Mesendoderm (in vitro differentiated cells): ENCODE results near the gene SLC38A8.

Experiments used
- DNase-seq: peaks from one replicate; pipeline ENCODE4 v3.0.0; 2013
- H2AK5ac ChIP-seq: 2 replicates; pipeline ENCODE4 v1.6.1; 2013; ENCODE audit warnings: low read length, inconsistent platforms
- H2BK120ac ChIP-seq: 2 replicates; pipeline ENCODE4 v1.6.1; 2013; ENCODE audit warnings: low read depth, mild to moderate bottlenecking, low read length, moderate library complexity, mixed read lengths
- H2BK15ac ChIP-seq: replicated peaks from 2 replicates; pipeline ENCODE4 v1.6.1; 2013; ENCODE audit warnings: low read depth, mild to moderate bottlenecking, moderate library complexity
- H2BK5ac ChIP-seq: 2 replicates; pipeline ENCODE4 v1.6.1; 2013; ENCODE audit warnings: low read length, inconsistent platforms
- H3K18ac ChIP-seq: 2 replicates; pipeline ENCODE4 v1.6.1; 2013; ENCODE audit warnings: mild to moderate bottlenecking, low read length, mixed read lengths
- H3K23ac ChIP-seq: one replicate; pipeline ENCODE4 v1.6.1; 2013; ENCODE audit warnings: low read length
- H3K27ac ChIP-seq: 2 replicates; pipeline ENCODE4 v1.5.1; 2013; ENCODE audit warnings: low read depth, mild to moderate bottlenecking, inconsistent platforms, low read length, moderate library complexity
- H3K27me3 ChIP-seq: 2 replicates; pipeline ENCODE4 v1.6.1; 2013; ENCODE audit warnings: low read length, control low read depth, mild to moderate bottlenecking, inconsistent platforms; ENCODE audit not compliant: insufficient read depth, poor library complexity
- H3K36me3 ChIP-seq: 2 replicates; pipeline ENCODE4 v1.6.1; 2013; ENCODE audit warnings: low read length, inconsistent platforms; ENCODE audit not compliant: control insufficient read depth, insufficient read depth
- H3K4ac ChIP-seq: one replicate; pipeline ENCODE4 v1.6.1; 2013; ENCODE audit warnings: low read depth, mild to moderate bottlenecking, low read length, moderate library complexity
- H3K4me1 ChIP-seq: 2 replicates; pipeline ENCODE4 v1.6.1; 2013; ENCODE audit warnings: low read depth, low read length, inconsistent platforms; ENCODE audit not compliant: control insufficient read depth
- H3K4me2 ChIP-seq: 2 replicates; pipeline ENCODE4 v1.6.1; 2013; ENCODE audit warnings: low read length
- H3K4me3 ChIP-seq: 2 replicates; pipeline ENCODE4 v1.5.1; 2013; ENCODE audit warnings: mild to moderate bottlenecking, low read length
- H3K56ac ChIP-seq: one replicate; pipeline ENCODE4 v1.6.1; 2013; ENCODE audit warnings: low read length
- H3K79me1 ChIP-seq: 2 replicates; pipeline ENCODE4 v1.6.1; 2013; ENCODE audit warnings: low read length, inconsistent platforms
- H3K79me2 ChIP-seq: 2 replicates; pipeline ENCODE4 v1.6.1; 2013; ENCODE audit warnings: mild to moderate bottlenecking, low read length; ENCODE audit not compliant: control insufficient read depth, insufficient read depth
- H3K9ac ChIP-seq: 2 replicates; pipeline ENCODE4 v1.6.1; 2013; ENCODE audit warnings: low read length, inconsistent platforms
- H4K5ac ChIP-seq: one replicate; pipeline ENCODE4 v1.6.1; 2013; ENCODE audit warnings: low read length
- H4K8ac ChIP-seq: one replicate; pipeline ENCODE4 v1.6.1; 2013; ENCODE audit warnings: low read depth, mild to moderate bottlenecking, control low read depth, low read length, moderate library complexity
- WGBS: extraction: QIAGEN DNeasy Blood & Tissue Kit; methylation state at CpG from one replicate; pipeline ENCODE4 v1.1.7; 2013; ENCODE audit warnings: low lambda C conversion rate, missing lambda C conversion rate; ENCODE audit not compliant: insufficient coverage; ENCODE audit errors: extremely low coverage; 5-methylcytosine and 5-hydroxymethylcytosine counted together

SLC38A8 gene

DNA sequence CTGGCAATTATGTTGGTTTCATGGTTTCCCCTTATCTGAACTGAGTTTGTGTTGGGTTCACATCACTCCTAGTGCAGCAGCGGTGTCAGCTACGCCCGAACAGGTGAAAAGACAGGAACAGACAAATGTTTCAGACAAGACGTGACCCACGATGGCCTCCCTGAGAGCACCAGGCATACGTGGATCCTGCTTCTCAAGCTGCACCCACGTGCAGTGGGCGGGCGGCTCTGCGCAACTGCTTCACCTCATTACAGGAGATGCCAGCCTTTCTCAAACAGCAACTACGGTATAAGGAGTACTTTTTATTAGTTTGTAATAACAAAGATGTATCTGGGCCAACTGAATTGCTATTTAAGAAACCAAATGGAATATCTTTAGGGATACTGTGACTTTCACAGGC lies 32.8 kb upstream of the SLC38A8 start:
- H3K79me2 ChIP-seq = no peaks in the 10 kb centered on the region
- H3K27me3 ChIP-seq = no peaks in the 10 kb centered on the region
- H3K27ac ChIP-seq = no peak overlapping the region
- H3K4me1 ChIP-seq = no peaks in the 10 kb centered on the region
- H4K5ac ChIP-seq = no peak overlapping the region
- H2AK5ac ChIP-seq = no peak overlapping the region
- no peak overlapping the region for H3K56ac ChIP-seq
- no CpG with 5 or more reads among the region's 11 CpGs for WGBS
- no peak overlapping the region for H2BK5ac ChIP-seq
- H2BK15ac ChIP-seq = no peak overlapping the region
- no peak overlapping the region for H3K9ac ChIP-seq
- H2BK120ac ChIP-seq = no peak overlapping the region
- no peak overlapping the region for H4K8ac ChIP-seq
- H3K36me3 ChIP-seq = no peaks in the 10 kb centered on the region
- no peak overlapping the region for H3K4ac ChIP-seq
- no peak overlapping the region for H3K18ac ChIP-seq
- DNase-seq = no peak
- no peak overlapping the region for H3K4me3 ChIP-seq
- H3K23ac ChIP-seq = no peak overlapping the region
- peaks cover 3% of the 10 kb centered on the region for H3K79me1 ChIP-seq
- H3K4me2 ChIP-seq = no peak overlapping the region

DNA sequence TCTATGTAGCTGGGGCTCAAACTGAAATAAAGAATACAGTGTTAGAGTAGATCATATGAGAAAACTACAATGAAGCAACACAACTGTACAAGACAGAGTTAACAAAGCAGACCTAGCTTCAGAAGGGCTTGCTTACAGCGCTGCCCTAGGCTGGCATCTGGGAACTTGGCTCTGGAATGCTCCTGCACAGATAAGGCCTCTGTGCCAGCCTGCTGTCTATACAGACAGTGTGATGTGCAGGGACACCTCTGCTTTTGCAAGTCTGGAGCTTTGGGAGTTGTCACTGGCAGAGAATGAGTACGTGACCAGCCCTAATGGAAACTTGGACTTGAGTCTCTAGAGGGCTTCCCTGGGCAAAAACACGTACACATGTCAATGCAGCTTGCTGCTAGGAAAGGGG lies 32.1 kb upstream of the SLC38A8 start:
- no peak overlapping the region for H3K23ac ChIP-seq
- H4K5ac ChIP-seq = no peak overlapping the region
- no peak for DNase-seq
- H3K18ac ChIP-seq = no peak overlapping the region
- H3K27me3 ChIP-seq = no peaks in the 10 kb centered on the region
- H3K4me1 ChIP-seq = no peaks in the 10 kb centered on the region
- no peak overlapping the region for H3K27ac ChIP-seq
- no peak overlapping the region for H3K56ac ChIP-seq
- no peak overlapping the region for H3K9ac ChIP-seq
- no peaks in the 10 kb centered on the region for H3K79me2 ChIP-seq
- no peak overlapping the region for H3K4ac ChIP-seq
- no peak overlapping the region for H3K4me2 ChIP-seq
- WGBS = no CpG with 5 or more reads among the region's 3 CpGs
- no peak overlapping the region for H4K8ac ChIP-seq
- H2BK5ac ChIP-seq = no peak overlapping the region
- H3K4me3 ChIP-seq = no peak overlapping the region
- H3K79me1 ChIP-seq = peaks cover 3% of the 10 kb centered on the region
- no peak overlapping the region for H2AK5ac ChIP-seq
- no peak overlapping the region for H2BK15ac ChIP-seq
- H2BK120ac ChIP-seq = no peak overlapping the region
- H3K36me3 ChIP-seq = peaks cover under 1% of the 10 kb centered on the region

- Histone ChIP-seq H3K79me2 (no peaks in the 10 kb centered on the region), H2BK15ac (no peak overlapping the region), H3K18ac (no peak overlapping the region), H3K4ac (no peak overlapping the region), H3K36me3 (peaks cover 7% of the 10 kb centered on the region), H3K9ac (no peak overlapping the region), H3K23ac (no peak overlapping the region), H2BK5ac (no peak overlapping the region), H2BK120ac (no peak overlapping the region), H3K56ac (no peak overlapping the region), H4K8ac (no peak overlapping the region), H3K79me1 (no peaks in the 10 kb centered on the region), H3K4me1 (no peaks in the 10 kb centered on the region), H4K5ac (no peak overlapping the region), H3K4me3 (no peak overlapping the region), H3K4me2 (no peak overlapping the region), H2AK5ac (no peak overlapping the region), H3K27ac (no peak overlapping the region), H3K27me3 (no peaks in the 10 kb centered on the region)
- no CpG with 5 or more reads among the region's 10 CpGs for WGBS
- DNase-seq = no peak
Measured at GRCh38 chr16:84072014-84072413, 29.4 kb upstream of the SLC38A8 start.

DNA sequence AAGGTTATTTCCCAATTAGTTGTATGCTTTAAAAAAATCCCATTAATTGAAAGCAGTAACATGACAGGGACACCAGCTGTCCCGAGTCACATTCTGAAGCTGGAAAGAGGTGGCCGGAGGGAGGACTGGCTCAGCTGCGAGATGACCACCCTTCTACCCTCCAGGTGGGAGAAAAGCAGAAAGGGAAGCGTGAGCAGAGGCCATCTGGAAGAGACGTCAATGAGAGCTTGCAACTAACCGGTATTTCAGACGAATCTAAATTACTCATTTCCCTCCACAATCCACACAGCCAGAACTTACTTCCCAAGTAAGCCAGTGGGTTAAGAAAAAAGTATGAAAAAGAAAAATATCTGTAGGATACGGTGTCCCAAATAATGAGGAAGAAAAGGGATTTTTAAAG lies 28.5 kb upstream of the SLC38A8 start:
- Histone ChIP-seq H3K4ac (no peak overlapping the region), H3K27me3 (no peaks in the 10 kb centered on the region), H3K4me2 (no peak overlapping the region), H3K79me1 (no peaks in the 10 kb centered on the region), H2BK5ac (no peak overlapping the region), H3K23ac (no peak overlapping the region), H4K5ac (no peak overlapping the region), H3K36me3 (peaks cover 10% of the 10 kb centered on the region), H2BK15ac (no peak overlapping the region), H3K56ac (no peak overlapping the region), H3K4me3 (no peak overlapping the region), H2AK5ac (no peak overlapping the region), H3K18ac (no peak overlapping the region), H2BK120ac (no peak overlapping the region), H4K8ac (no peak overlapping the region), H3K27ac (no peak overlapping the region), H3K9ac (no peak overlapping the region), H3K4me1 (no peaks in the 10 kb centered on the region), H3K79me2 (no peaks in the 10 kb centered on the region)
- DNase-seq = no peak
- no CpG with 5 or more reads among the region's 8 CpGs for WGBS

GRCh38 chr16:84069540-84069939 lies 26.9 kb upstream of the SLC38A8 start:
- Histone ChIP-seq H3K4ac (no peak overlapping the region), H3K56ac (no peak overlapping the region), H3K4me2 (no peak overlapping the region), H3K79me2 (no peaks in the 10 kb centered on the region), H2BK120ac (no peak overlapping the region), H3K4me3 (no peak overlapping the region), H3K9ac (no peak overlapping the region), H2AK5ac (no peak overlapping the region), H4K8ac (no peak overlapping the region), H3K18ac (no peak overlapping the region), H2BK15ac (no peak overlapping the region), H3K4me1 (no peaks in the 10 kb centered on the region), H4K5ac (no peak overlapping the region), H3K27me3 (no peaks in the 10 kb centered on the region), H3K27ac (no peak overlapping the region), H3K23ac (no peak overlapping the region), H2BK5ac (no peak overlapping the region), H3K36me3 (peaks cover 10% of the 10 kb centered on the region), H3K79me1 (no peaks in the 10 kb centered on the region)
- no CpG with 5 or more reads among the region's 6 CpGs for WGBS
- no peak for DNase-seq

- Histone ChIP-seq H2BK15ac (no peak overlapping the region), H3K4me3 (no peak overlapping the region), H3K4me1 (no peaks in the 10 kb centered on the region), H3K56ac (no peak overlapping the region), H2AK5ac (no peak overlapping the region), H3K27me3 (no peaks in the 10 kb centered on the region), H3K79me1 (no peaks in the 10 kb centered on the region), H3K4me2 (no peak overlapping the region), H3K36me3 (peaks cover 10% of the 10 kb centered on the region), H3K4ac (no peak overlapping the region), H3K18ac (no peak overlapping the region), H4K5ac (no peak overlapping the region), H4K8ac (no peak overlapping the region), H3K27ac (no peak overlapping the region), H3K9ac (no peak overlapping the region), H2BK5ac (no peak overlapping the region), H3K23ac (no peak overlapping the region), H3K79me2 (no peaks in the 10 kb centered on the region), H2BK120ac (no peak overlapping the region)
- DNase-seq = no peak
- no CpG with 5 or more reads among the region's 13 CpGs for WGBS
Measured at GRCh38 chr16:84068783-84069462, 26.3 kb upstream of the SLC38A8 start.
